RWPE1 (cell line): ENCODE results near the gene SLC6A6.

Experiments
- CTCF ChIA-PET: fragments of 350-600 bp; sonication (Branson Sonifier 250); formaldehyde crosslinking; extraction: SDS; loops from one replicate; lab custom pipeline; 2021; lab: Yijun Ruan, JAX
- POLR2A ChIA-PET: fragments of 400-600 bp; formaldehyde crosslinking; extraction: SDS; loops from one replicate; lab custom pipeline; 2020; ENCODE audit warnings: antibody characterized with exemption; ENCODE audit not compliant: low non-redundant PET; lab: Yijun Ruan, JAX
- DNase-seq: peaks from one replicate; pipeline ENCODE4 v3.0.0; 2012; ENCODE audit warnings: low spot score
- H3K27ac ChIP-seq: fragments of 450-650 bp; 2 replicates; pipeline ENCODE4 v1.5.1; 2017
- CTCF ChIP-seq: fragments of 450-650 bp; conservative IDR thresholded peaks from 2 replicates; pipeline ENCODE4 v1.5.1; 2017; ENCODE audit warnings: low read depth, mild to moderate bottlenecking

Gene SLC6A6

GRCh38 chr3:14533457-14533958 lies 131.1 kb downstream of the SLC6A6 start:
- CTCF ChIA-PET, result no interaction called here
- H3K27ac ChIP-seq, result no peak overlapping the region
- no peak for TF ChIP-seq CTCF
- POLR2A ChIA-PET, result no interaction called here
- DNase-seq, result no peak

- ChIA-PET CTCF (interaction anchor here (0.7 kb wide), 2 partner anchors 331 to 839 kb away, joined by 3 to 5 read pairs; no protein-coding TSS in a partner anchor), POLR2A (no interaction called here)
- H3K27ac ChIP-seq, result no peak overlapping the region
- no peak for DNase-seq
- TF ChIP-seq CTCF, result no peak
These were observed 132.2 kb downstream of the SLC6A6 start for GRCh38 chr3:14534516-14535191.

- ChIA-PET CTCF (no interaction called here), POLR2A (no interaction called here)
- TF ChIP-seq CTCF, result no peak
- no peak overlapping the region for H3K27ac ChIP-seq
- DNase-seq, result no peak
These were observed 133.2 kb downstream of the SLC6A6 start for GRCh38 chr3:14535616-14536015.

- H3K27ac ChIP-seq, result no peak overlapping the region
- CTCF ChIA-PET, result no interaction called here
- POLR2A ChIA-PET, result no interaction called here
- DNase-seq, result no peak
- no peak for TF ChIP-seq CTCF
These were observed 133.8 kb downstream of the SLC6A6 start for GRCh38 chr3:14536055-14536815.

GRCh38 chr3:14536837-14537589 lies 134.6 kb downstream of the SLC6A6 start:
- TF ChIP-seq CTCF, result no peak
- CTCF ChIA-PET, result no interaction called here
- no peak for DNase-seq
- no peak overlapping the region for H3K27ac ChIP-seq
- POLR2A ChIA-PET, result no interaction called here

- ChIA-PET POLR2A (no interaction called here), CTCF (no interaction called here)
- DNase-seq, result peak; percentile 23
- no peak overlapping the region for H3K27ac ChIP-seq
- TF ChIP-seq CTCF, result no peak
These were observed 135.4 kb downstream of the SLC6A6 start for GRCh38 chr3:14537590-14538450.
